Hepatocyte (in vitro differentiated cells): ENCODE results near the gene PSMD11.

Source experiments
- EZH2 ChIP-seq: fragments of 200-600 bp; sonication (generic); IDR thresholded peaks from 2 replicates; pipeline ENCODE4 v1.6.1; 2016; ENCODE audit warnings: antibody characterized with exemption, mild to moderate bottlenecking, borderline replicate concordance
- TF ChIP-seq, protein P1 (sequence below): fragments of 200-600 bp; sonication (generic); IDR thresholded peaks from 2 replicates; pipeline ENCODE4 v1.5.1; 2016; ENCODE audit warnings: antibody characterized with exemption, mild to moderate bottlenecking; ENCODE audit not compliant: poor library complexity

DNA sequence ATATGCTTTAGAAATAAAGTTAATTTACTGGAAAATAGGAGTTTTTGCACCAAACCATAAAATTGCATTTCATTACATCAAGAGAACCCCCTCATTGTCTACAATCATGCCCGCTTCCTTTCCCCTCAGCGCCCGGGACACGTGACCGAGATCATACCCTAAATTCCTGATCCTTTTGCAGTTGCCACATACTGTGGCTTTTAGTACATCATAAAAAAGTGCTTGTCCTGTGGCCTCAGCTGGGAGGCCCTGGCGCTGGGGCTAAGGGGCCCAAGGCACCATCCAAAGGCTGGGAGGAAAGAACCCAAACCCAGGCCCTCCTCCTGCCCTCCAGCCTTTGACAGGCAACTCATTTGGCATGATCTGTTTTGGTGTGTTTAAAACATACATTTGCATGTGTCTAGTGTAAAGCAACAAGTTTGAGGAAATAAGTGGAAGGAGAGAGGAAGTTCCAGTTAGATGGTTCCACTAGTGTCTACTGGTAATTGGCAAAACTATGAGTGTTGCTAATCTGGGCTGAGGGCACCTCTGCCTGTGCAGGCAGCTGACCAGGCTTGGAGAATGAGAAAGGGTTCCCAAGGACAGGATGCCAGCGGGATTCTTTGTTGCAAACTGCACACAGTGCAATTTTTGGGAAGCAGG is 48.5 kb downstream of the PSMD11 start:
- TF ChIP-seq, protein P1, sequence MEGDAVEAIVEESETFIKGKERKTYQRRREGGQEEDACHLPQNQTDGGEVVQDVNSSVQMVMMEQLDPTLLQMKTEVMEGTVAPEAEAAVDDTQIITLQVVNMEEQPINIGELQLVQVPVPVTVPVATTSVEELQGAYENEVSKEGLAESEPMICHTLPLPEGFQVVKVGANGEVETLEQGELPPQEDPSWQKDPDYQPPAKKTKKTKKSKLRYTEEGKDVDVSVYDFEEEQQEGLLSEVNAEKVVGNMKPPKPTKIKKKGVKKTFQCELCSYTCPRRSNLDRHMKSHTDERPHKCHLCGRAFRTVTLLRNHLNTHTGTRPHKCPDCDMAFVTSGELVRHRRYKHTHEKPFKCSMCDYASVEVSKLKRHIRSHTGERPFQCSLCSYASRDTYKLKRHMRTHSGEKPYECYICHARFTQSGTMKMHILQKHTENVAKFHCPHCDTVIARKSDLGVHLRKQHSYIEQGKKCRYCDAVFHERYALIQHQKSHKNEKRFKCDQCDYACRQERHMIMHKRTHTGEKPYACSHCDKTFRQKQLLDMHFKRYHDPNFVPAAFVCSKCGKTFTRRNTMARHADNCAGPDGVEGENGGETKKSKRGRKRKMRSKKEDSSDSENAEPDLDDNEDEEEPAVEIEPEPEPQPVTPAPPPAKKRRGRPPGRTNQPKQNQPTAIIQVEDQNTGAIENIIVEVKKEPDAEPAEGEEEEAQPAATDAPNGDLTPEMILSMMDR: no peak
- TF ChIP-seq EZH2: no peak
